Measurements from ENCODE around the gene ZNF236.

ZNF236 gene

DNA sequence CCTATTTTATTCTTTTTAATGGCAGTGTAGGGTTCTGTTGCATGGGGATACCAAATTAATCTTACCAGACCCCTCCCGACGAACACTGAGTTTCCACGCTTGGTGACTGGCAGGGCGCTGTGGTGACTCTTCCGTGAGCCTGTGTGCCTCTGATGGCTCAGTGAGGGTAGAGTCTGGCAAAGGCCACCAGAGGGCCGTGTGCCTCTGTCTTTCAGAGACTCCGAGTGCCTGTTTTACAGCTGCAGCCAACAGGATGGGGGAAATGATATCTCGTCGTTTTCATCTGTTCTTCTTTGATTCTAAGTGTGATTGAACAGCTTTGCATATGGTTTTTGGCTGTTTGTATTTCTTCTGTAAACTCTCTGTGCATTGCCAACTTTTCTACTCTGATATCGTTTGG is 99.8 kb downstream of the ZNF236 start:
- H3K27ac ChIP-seq, result no peak overlapping the region
- TF ChIP-seq ZFX (IDR thresholded peaks at IDR 0.05; ENCODE audit: borderline replicate concordance), result no peak
- TF ChIP-seq, protein P1, sequence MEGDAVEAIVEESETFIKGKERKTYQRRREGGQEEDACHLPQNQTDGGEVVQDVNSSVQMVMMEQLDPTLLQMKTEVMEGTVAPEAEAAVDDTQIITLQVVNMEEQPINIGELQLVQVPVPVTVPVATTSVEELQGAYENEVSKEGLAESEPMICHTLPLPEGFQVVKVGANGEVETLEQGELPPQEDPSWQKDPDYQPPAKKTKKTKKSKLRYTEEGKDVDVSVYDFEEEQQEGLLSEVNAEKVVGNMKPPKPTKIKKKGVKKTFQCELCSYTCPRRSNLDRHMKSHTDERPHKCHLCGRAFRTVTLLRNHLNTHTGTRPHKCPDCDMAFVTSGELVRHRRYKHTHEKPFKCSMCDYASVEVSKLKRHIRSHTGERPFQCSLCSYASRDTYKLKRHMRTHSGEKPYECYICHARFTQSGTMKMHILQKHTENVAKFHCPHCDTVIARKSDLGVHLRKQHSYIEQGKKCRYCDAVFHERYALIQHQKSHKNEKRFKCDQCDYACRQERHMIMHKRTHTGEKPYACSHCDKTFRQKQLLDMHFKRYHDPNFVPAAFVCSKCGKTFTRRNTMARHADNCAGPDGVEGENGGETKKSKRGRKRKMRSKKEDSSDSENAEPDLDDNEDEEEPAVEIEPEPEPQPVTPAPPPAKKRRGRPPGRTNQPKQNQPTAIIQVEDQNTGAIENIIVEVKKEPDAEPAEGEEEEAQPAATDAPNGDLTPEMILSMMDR (IDR thresholded peaks at IDR 0.05), result peak; percentile 45

DNA sequence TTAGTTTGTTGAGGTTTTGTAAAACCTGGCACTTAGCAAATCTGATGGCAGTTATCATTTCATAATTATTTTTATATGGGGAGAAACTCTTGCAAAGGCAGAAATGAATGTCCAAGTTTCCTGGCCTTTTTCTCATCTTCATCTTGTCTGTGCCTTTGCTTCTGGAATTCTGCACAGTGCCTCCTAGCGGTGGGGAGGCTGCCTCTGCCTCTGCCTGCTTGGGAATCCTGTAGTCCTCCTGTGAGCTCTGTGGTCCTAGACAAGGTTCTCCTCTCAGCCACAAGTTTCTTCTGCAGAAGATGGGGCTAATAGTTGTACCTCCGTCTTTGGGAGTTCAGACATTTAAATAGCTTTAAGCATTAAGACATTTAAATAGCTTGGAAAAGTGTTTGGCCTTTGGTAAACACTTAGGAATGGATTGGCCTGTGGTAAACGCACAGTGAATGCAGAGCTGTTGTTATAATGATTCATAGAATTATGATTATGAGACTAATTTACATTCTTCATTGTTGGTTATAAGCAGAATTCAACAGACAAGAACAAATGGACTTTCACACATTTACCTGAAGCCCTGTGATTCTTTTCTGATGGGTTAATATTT is 101.2 kb downstream of the ZNF236 start:
- H3K27ac ChIP-seq, result no peak overlapping the region
- no peak for TF ChIP-seq ZFX (IDR thresholded peaks at IDR 0.05; ENCODE audit: borderline replicate concordance)
- TF ChIP-seq, protein P1 (IDR thresholded peaks at IDR 0.05), result peak; percentile 84

- TF ChIP-seq, protein P1 (IDR thresholded peaks at IDR 0.05), result no peak
- no peak for TF ChIP-seq ZFX (IDR thresholded peaks at IDR 0.05; ENCODE audit: borderline replicate concordance)
- no peak overlapping the region for H3K27ac ChIP-seq
These were observed 103.1 kb downstream of the ZNF236 start for GRCh38 chr18:76925501-76925900.

GRCh38 chr18:76927223-76927725 is 104.9 kb downstream of the ZNF236 start:
- no peak for TF ChIP-seq ZFX (IDR thresholded peaks at IDR 0.05; ENCODE audit: borderline replicate concordance)
- TF ChIP-seq, protein P1 (IDR thresholded peaks at IDR 0.05), result no peak

GRCh38 chr18:76928179-76928868 is 106.0 kb downstream of the ZNF236 start:
- TF ChIP-seq, protein P1 (IDR thresholded peaks at IDR 0.05), result no peak
- TF ChIP-seq ZFX (IDR thresholded peaks at IDR 0.05; ENCODE audit: borderline replicate concordance), result no peak
- no peak overlapping the region for H3K27ac ChIP-seq

More at GRCh38 chr18:76927223-76927725, 104.9 kb downstream of the ZNF236 start:
- no peak overlapping the region for H3K27ac ChIP-seq

DNA sequence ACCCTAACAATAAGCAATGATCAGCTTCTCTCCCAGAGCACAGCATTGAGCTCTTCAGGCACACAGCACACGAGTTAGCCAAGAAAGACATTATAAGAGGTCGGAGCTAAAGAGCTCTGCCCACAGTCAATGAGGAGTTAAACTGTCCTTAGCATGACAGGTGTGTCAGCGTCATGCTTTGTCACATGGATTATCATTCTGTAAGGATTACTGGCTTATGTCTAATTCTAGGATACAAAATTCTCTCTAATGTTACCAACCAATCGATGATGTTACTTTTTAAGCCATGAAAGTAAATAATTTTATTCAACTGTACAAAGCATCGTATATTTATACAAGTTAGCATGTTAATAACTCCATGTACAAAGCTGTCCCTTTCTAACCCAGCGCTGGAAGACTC is 108.8 kb downstream of the ZNF236 start:
- TF ChIP-seq, protein P1 (IDR thresholded peaks at IDR 0.05), result no peak
- TF ChIP-seq ZFX (IDR thresholded peaks at IDR 0.05; ENCODE audit: borderline replicate concordance), result no peak
- no peak overlapping the region for H3K27ac ChIP-seq

All from 22Rv1 (cell line).